ENCODE results near the gene R3HDM4. TPM values are rescaled to one million over a fixed set of nuclear protein-coding genes. Genes with fewer than 3 reads are reported as not detected.
A peak's percentile ranks its signal among the peaks of the same experiment; 100 is the strongest.

Gene R3HDM4
- total and polyA plus RNA-seq, 9 of the 15 experiments (the other 6 are each of a cell fraction or from before 2014, with no cell fraction given), result 3.2 to 154 (median 59.0) TPM

- ATAC-seq (no peak), FAIRE-seq (no peak), DNase-seq (ENCODE audit: extremely low read depth in 1 of 4, low spot score in 3 of 4) (no peak)
- ChIA-PET CTCF (ENCODE audit: low intra/inter-chr PET ratio) (no interaction called here), POLR2A (no interaction called here)
- BruUV-seq (replicated peaks), result no TSS peak
- 96% methylated on average over 34 of the region's 51 CpGs for WGBS (ENCODE audit: insufficient coverage, low coverage, missing lambda C conversion rate)
- Histone ChIP-seq H3K4me2 (ENCODE audit: insufficient read depth, low read length) (no peak overlapping the region), H3K4me1 (replicated peaks in 1 of 2; ENCODE audit: control insufficient read depth in 2 of 2, insufficient read depth in 2 of 2, low read length in 2 of 2) (peaks cover 5 to 67% of the 10 kb centered on the region in 2 experiments; a peak in 4 of 5 replicates), H3K27ac (ENCODE audit: extremely low read depth, low read depth, low read length) (no peak overlapping the region), H3K79me2 (ENCODE audit: control insufficient read depth, insufficient read depth, low read length) (peaks cover 15% of the 10 kb centered on the region), H3K9ac (ENCODE audit: insufficient read depth in 1 of 2, low read depth in 2 of 2, low read length in 2 of 2) (no peak overlapping the region; a peak in 1 of 4 replicates), H3K9me3 (replicated peaks; ENCODE audit: control insufficient read depth, insufficient read depth, low read depth, low read length) (no peaks in the 10 kb centered on the region), H3K4me3 (no peak overlapping the region), H2AFZ (ENCODE audit: low read depth, low read length) (no peak overlapping the region), H3K27me3 (ENCODE audit: control insufficient read depth in 2 of 2, insufficient read depth in 2 of 2, low read length in 2 of 2) (no peaks in the 10 kb centered on the region), H3K9me1 (ENCODE audit: control insufficient read depth, insufficient read depth, low read length) (no peaks in the 10 kb centered on the region), H4K20me1 (replicated peaks; ENCODE audit: control insufficient read depth, insufficient read depth, low read length) (no peaks in the 10 kb centered on the region; the same call in none of the 2 replicates), H3K36me3 (ENCODE audit: control insufficient read depth, insufficient read depth, low read length) (peaks cover 81% of the 10 kb centered on the region)
- TF ChIP-seq SAP30 (IDR thresholded peaks at IDR 0.05; ENCODE audit: borderline replicate concordance, insufficient read depth, low read depth, low read length, poor library complexity, severe bottlenecking), result no peak
- TF ChIP-seq RBFOX2 (IDR thresholded peaks at IDR 0.05; ENCODE audit: low read depth, low read length), result peak; percentile 47; the same call in 1 of the 2 replicates
- peak; percentile 67 for TF ChIP-seq POLR2G (IDR thresholded peaks at IDR 0.05; ENCODE audit: low read depth, low read length)
- TF ChIP-seq, protein P1, sequence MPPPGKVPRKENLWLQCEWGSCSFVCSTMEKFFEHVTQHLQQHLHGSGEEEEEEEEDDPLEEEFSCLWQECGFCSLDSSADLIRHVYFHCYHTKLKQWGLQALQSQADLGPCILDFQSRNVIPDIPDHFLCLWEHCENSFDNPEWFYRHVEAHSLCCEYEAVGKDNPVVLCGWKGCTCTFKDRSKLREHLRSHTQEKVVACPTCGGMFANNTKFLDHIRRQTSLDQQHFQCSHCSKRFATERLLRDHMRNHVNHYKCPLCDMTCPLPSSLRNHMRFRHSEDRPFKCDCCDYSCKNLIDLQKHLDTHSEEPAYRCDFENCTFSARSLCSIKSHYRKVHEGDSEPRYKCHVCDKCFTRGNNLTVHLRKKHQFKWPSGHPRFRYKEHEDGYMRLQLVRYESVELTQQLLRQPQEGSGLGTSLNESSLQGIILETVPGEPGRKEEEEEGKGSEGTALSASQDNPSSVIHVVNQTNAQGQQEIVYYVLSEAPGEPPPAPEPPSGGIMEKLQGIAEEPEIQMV (tag; conservative IDR thresholded peaks at IDR 0.05; ENCODE audit: low read depth), result no peak
- no peak for TF ChIP-seq XRCC5 (IDR thresholded peaks at IDR 0.05; ENCODE audit: low read depth, low read length)
- TF ChIP-seq SIN3A (IDR thresholded peaks at IDR 0.05; ENCODE audit: borderline replicate concordance in 2 of 2, control insufficient read depth in 1 of 2, low read depth in 2 of 2, low read length in 2 of 2), result no peak
- TF ChIP-seq SREBF1 (IDR thresholded peaks at IDR 0.05; ENCODE audit: borderline replicate concordance, low read depth, low read length), result no peak
- TF ChIP-seq CREB3 (tag; conservative IDR thresholded peaks at IDR 0.05; ENCODE audit: low read depth), result no peak
- intact Hi-C loops (cut with micrococcal nuclease) (no loop called here), in situ Hi-C loops (cut with MboI) (no loop called here)
These were observed 28.4 kb downstream of the R3HDM4 start for GRCh38 chr19:884420-885211.

Measured in K562 (cell line).